HAP-1 (cell line): ENCODE results near the gene FAM3A.
"Not testable (repeated sequence)": the region's sequence is repeated elsewhere in the genome, so short reads cannot be mapped to it uniquely, and the experiment has no call there.

Experiments
- DNase-seq, 2 experiments: peaks; one replicate each; pipeline ENCODE4 v3.0.0-alpha.2; 2016 to 2020; ENCODE audit warnings: low spot score in 2 of 2
- H3K27me3 ChIP-seq: fragments of 250-450 bp; sonication (Bioruptor Pico); 2 replicates; pipeline ENCODE4 v1.5.1; 2020; ENCODE audit warnings: low read depth, mild to moderate bottlenecking, moderate library complexity
- H3K36me3 ChIP-seq: fragments of 250-450 bp; sonication (Bioruptor Pico); replicated peaks from 2 replicates; pipeline ENCODE4 v1.5.1; 2020; ENCODE audit warnings: mild to moderate bottlenecking
- H3K4me1 ChIP-seq: fragments of 250-450 bp; sonication (Bioruptor Pico); 2 replicates; pipeline ENCODE4 v1.5.1; 2020; ENCODE audit warnings: mild to moderate bottlenecking
- H3K4me3 ChIP-seq: fragments of 250-450 bp; sonication (Bioruptor Pico); 2 replicates; pipeline ENCODE4 v1.5.1; 2020; ENCODE audit warnings: mild to moderate bottlenecking, moderate library complexity
- H3K9me3 ChIP-seq: fragments of 250-450 bp; sonication (Bioruptor Pico); 2 replicates; pipeline ENCODE4 v1.5.1; 2020; ENCODE audit warnings: mild to moderate bottlenecking, moderate library complexity
- in situ Hi-C: fragments of 300-500 bp; cut with MboI; formaldehyde crosslinking; loops from 3 replicates; pipeline ENCODE4 v1.14.3; 2020; ENCODE audit warnings: low sequenced_read_pairs, inconsistent platforms, mixed read lengths

FAM3A gene

DNA sequence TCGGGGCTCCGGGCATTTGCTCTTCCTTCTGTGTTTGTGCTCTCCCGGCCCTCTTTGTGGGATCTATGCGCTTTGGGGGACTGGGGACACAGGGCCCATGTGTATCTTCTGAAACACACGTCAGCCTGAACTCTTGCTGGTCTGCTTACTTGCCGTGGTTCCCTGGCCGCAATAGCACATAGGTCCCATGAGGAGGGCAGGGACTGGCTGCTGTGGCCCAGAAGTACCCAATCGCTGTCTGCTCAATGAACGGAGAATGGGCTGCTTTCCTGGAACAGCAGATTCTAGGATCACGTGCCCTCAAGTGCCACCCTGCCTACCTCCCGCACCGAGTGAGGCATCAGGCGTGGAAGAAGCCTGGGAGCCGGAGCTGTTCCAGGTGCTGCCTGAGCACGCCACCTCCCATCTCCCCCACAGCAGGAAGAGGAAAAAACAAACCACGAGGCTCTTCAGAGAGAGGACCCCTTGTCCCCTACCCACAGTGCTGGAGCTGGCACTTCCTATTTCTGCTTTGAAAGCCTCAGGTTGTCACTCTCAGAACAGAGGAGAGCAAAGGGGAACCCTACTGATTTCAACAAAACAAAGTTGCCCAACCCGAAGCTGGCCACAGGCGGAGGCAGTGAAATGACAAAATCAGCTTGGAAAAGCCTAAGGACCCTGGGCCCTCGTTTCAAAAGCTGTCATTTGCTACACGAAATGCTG is 26.8 kb upstream of the FAM3A start:
- peaks cover 9% of the 10 kb centered on the region for H3K4me1 ChIP-seq
- no peaks in the 10 kb centered on the region for H3K27me3 ChIP-seq
- no peak overlapping the region for H3K4me3 ChIP-seq
- H3K9me3 ChIP-seq: no peaks in the 10 kb centered on the region
- in situ Hi-C loops: loop anchor here (25.0 kb wide), 4 partner anchors 181 to 1581 kb away; partner anchors contain the start of genes FLNA, IRAK1 and MECP2
- peaks cover 47% of the 10 kb centered on the region for H3K36me3 ChIP-seq
- no peak for DNase-seq

DNA sequence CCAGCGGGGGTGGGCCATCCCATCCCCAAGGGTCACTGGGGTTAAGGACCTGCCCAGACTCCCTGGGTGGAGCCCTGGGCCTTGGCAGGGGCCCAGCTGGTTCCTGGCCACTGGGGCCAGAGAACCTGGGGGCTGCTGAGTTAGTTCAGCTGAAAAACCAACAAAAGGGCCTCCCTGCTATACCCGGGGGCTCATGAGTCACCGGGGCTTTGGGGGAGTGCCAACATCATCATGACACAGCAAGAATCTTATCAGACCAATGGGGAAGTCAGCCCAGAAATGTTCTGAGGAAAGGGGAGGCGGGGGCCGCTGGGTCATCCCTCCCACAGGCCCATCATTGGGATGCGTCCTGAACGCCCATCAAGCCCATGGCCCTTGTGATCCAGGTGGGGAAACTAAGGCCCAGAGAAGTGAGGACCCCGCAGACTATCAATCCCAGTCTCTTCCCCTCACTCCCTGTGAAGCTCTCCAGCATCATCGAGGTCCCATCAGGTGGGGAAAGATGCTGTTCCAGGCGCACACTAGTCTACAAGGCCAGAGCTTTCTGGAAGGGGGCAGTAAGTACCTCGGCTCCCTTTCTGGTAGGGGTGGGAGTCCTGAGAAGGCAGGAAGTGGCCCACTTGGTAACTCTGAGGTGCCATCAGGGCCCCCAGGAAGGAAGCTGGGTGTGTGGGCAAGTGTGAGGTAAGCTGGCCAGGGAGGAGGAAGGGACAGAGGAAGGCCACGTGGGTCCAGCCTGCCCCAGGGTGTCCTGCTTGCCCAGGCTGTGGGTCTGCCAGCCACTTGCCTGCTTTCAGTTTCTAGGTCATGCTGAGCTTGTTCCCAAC is 26.1 kb upstream of the FAM3A start:
- Histone ChIP-seq H3K36me3 (peaks cover 47% of the 10 kb centered on the region), H3K27me3 (no peaks in the 10 kb centered on the region), H3K9me3 (no peaks in the 10 kb centered on the region), H3K4me1 (peaks cover 9% of the 10 kb centered on the region), H3K4me3 (no peak overlapping the region)
- in situ Hi-C loops: loop anchor here (25.0 kb wide), 4 partner anchors 180 to 1580 kb away; partner anchors contain the start of genes FLNA, IRAK1 and MECP2
- DNase-seq: no peak

DNA sequence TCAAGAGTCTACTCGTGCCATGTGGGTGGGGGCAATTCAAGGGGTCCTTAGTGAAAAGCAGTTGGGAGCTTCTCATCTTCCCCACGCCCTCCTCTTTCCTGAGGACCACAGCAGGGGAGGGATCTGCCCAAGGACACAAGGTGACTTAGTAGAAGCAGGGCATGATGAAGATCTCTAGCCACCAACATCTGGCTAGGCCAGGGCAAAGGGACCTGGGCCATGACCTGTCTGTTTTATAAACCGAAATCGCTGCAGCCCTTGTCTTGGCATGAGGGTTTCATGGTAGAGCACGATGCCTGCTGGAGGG is 25.5 kb upstream of the FAM3A start:
- peaks cover 47% of the 10 kb centered on the region for H3K36me3 ChIP-seq
- H3K4me3 ChIP-seq: no peak overlapping the region
- in situ Hi-C loops: loop anchor here (25.0 kb wide), 4 partner anchors 179 to 1579 kb away; partner anchors contain the start of genes FLNA, IRAK1 and MECP2
- H3K4me1 ChIP-seq: peaks cover 9% of the 10 kb centered on the region
- no peak for DNase-seq
- no peaks in the 10 kb centered on the region for H3K9me3 ChIP-seq
- H3K27me3 ChIP-seq: no peaks in the 10 kb centered on the region

DNA sequence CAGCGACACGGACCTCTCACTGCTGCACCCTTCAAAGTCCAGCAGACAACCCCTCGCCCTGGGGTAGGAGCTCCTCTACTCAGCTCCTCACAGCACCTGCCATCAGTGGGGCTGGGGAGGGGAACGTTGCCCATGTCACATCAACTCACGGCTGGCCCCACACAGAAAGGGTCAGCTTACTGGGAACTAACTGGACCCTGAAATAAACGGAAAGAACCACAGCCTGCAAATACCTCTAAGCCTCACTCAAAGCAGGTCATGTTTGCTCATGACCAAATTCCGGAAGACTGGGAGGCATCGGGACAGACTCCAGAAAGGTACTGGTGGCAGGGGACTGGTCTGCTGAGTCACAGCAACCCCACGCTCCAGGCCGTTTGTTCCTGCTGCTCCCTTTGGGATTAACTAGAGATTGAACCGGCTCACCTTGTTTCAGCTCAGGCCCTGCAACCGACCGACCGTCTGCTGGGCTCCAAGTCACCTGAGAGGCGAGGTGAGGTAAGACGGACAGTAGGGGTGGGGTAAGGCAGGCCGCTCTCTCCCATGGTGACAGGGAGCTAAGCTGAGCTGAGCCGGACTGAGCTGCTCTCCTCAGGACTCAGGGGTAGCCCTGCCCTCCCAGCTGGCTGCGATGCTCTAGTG is 25.0 kb upstream of the FAM3A start:
- in situ Hi-C loops: loop anchor here (25.0 kb wide), 4 partner anchors 179 to 1579 kb away; partner anchors contain the start of genes FLNA, IRAK1 and MECP2
- no peak overlapping the region for H3K4me3 ChIP-seq
- DNase-seq: no peak
- no peaks in the 10 kb centered on the region for H3K9me3 ChIP-seq
- peaks cover 6% of the 10 kb centered on the region for H3K4me1 ChIP-seq
- peaks cover 47% of the 10 kb centered on the region for H3K36me3 ChIP-seq
- H3K27me3 ChIP-seq: no peaks in the 10 kb centered on the region

DNA sequence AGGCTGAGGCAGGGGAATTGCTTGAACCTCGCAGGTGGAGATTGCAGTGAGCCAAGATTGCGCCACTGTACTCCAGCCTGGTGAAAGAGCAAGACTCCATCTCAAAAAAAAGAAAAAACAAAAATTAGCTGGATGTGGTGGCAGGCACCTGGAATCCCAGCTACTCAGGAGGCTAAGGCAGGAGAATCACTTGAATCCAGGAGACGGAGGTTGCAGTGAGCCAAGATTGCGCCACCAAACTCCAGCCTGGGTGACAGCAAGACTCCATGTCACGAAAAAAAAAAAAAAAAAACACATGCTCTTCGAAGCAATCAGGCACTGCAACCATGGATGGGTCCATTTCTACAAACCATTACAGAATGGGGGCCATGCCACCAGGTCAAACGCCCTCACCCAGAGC is 24.3 kb upstream of the FAM3A start:
- H3K36me3 ChIP-seq: peaks cover 50% of the 10 kb centered on the region
- in situ Hi-C loops: loop anchor here (25.0 kb wide), 4 partner anchors 178 to 1578 kb away; partner anchors contain the start of genes FLNA, IRAK1 and MECP2
- H3K9me3 ChIP-seq, H3K4me3 ChIP-seq, H3K4me1 ChIP-seq, H3K27me3 ChIP-seq, DNase-seq: not testable (repeated sequence)

DNA sequence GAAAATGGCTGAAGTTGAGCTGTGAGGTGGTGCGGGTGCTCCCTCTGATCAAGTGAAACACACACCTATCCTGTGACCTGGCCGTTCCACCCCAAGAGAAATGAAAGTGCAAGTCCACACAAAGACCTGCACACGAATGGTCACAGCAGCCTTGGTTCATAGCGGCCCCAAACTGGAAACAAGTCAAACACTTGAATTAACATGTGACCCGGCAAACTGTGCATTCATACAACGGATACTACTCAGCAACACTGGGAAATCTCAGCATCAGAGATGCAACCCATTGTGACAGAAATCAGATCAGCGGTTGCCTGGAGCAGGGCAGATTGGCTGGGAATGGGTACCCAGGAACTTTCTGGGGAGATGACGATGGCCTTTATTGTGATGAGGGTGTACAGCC is 23.0 kb upstream of the FAM3A start:
- in situ Hi-C loops: loop anchor here (25.0 kb wide), 4 partner anchors 177 to 1577 kb away; partner anchors contain the start of genes FLNA, IRAK1 and MECP2
- no peak for DNase-seq
- H3K36me3 ChIP-seq: peaks cover 48% of the 10 kb centered on the region
- 0 out of 2 replicates have a peak, but pooled peaks cover 2% of the 10 kb centered on the region for H3K4me1 ChIP-seq
- H3K9me3 ChIP-seq: no peaks in the 10 kb centered on the region
- no peak overlapping the region for H3K4me3 ChIP-seq
- H3K27me3 ChIP-seq: no peaks in the 10 kb centered on the region

DNA sequence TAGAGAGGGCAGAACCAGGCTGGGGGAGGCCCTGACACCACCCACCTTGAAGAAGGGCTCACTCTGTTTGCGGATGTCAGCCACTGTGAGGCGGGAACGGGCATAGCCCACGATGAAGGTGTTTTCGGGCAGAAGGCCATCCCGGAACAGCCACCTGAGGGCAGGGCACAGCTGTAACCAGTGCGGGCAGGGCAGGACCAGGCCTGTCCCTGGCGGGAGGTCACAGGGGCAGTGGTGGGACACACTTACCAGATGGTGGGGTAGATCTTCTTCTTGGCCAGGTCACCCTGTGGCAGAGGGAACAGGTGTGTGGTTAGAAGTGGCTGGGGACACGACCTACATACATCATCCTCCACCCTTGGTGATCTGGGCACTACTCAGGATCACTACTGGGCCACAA is 19.9 kb upstream of the FAM3A start:
- no peak for DNase-seq
- in situ Hi-C loops: loop anchor here (25.0 kb wide), 4 partner anchors 174 to 1574 kb away; partner anchors contain the start of genes FLNA, IRAK1 and MECP2
- H3K36me3 ChIP-seq: peaks cover 42% of the 10 kb centered on the region
- H3K4me1 ChIP-seq: no peaks in the 10 kb centered on the region
- no peak overlapping the region for H3K4me3 ChIP-seq
- H3K9me3 ChIP-seq: no peaks in the 10 kb centered on the region
- H3K27me3 ChIP-seq: no peaks in the 10 kb centered on the region

DNA sequence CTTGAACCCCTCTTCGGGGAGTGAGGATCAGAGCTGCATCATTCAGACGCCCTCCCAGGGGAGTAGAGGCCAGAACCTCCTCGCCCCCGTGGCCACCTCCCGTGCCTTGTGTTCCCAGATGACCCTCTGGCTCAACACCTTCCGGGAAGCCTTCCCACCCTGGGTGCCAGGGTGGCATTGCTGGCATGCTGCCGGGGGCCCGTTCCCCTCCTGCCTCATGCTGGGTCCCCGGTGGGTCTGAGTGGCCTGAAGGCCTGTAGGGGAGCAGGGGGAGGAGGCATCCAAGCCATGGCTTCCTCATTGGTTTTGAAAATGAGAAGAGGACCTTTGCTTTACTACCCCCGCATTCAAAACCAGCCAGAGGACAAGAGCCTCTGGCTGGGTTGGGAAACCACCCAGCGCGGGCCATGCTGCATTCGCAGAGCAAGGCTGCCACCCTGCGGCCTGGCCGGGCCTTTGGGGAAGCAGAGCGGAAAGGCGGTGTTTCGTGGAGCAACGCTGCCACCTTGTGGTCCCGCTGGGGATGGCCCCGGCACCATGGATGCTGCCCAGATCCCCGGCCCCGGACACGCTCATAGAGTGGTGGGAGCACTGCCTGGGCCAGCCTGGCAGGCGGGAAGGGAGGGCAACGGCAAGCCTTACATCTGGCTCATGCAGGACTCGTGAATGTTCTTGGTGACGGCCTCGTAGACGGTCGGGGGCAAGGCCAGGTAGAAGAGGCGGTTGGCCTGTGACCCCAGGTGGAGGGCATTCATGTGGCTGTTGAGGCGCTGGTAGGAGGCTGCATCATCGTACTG is 18.7 kb upstream of the FAM3A start:
- peak; percentile 87 to 95 for DNase-seq
- H3K4me1 ChIP-seq: no peaks in the 10 kb centered on the region
- peaks cover 41% of the 10 kb centered on the region for H3K36me3 ChIP-seq
- no peak overlapping the region for H3K4me3 ChIP-seq
- in situ Hi-C loops: loop anchor here (25.0 kb wide), 4 partner anchors 172 to 1572 kb away; partner anchors contain the start of genes FLNA, IRAK1 and MECP2
- no peaks in the 10 kb centered on the region for H3K27me3 ChIP-seq
- H3K9me3 ChIP-seq: no peaks in the 10 kb centered on the region

DNA sequence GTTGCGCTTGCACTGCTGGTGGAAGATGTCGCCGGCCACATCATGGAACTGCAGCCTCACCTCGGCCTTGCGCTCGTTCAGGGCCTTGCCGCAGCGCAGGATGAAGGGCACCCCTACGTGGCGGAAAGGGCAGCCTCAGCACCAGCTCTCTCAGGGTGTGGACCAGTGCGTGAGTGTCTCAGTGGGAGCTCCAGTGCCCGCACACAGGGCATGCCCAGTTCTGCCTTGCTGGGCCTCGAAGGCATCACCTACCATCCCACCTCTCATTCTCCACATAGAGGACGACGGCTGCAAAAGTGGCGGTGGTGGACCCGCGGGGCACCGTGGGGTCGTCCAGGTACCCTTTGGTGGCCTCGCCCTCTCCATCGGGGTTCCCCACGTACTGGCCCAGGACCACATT is 16.7 kb upstream of the FAM3A start:
- DNase-seq: no peak
- Histone ChIP-seq H3K4me3 (no peak overlapping the region), H3K27me3 (no peaks in the 10 kb centered on the region), H3K36me3 (peaks cover 41% of the 10 kb centered on the region), H3K9me3 (no peaks in the 10 kb centered on the region), H3K4me1 (no peaks in the 10 kb centered on the region)
- in situ Hi-C loops: loop anchor here (25.0 kb wide), 4 partner anchors 170 to 1570 kb away; partner anchors contain the start of genes FLNA, IRAK1 and MECP2

DNA sequence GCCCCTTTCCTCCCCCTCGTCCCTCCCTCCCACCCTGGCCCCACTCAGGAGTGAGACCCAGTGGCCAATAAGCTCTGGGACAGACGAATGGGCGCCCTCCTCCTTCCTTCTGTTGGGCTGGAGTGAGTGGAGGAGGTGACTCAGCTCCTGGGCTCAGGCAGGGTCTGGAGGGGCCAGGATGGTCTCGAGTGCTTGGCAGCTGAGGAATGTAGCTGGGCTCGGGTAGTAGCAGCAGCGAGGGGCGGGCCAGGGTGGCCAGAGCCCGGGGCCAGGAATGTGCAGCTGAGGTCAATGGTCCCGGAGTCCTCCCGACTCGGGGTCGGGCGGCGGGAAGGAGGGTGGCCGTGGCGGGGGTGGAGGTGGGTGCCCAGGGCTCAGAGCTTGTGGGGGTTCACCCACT is 15.6 kb upstream of the FAM3A start:
- in situ Hi-C loops: loop anchor here (25.0 kb wide), 4 partner anchors 169 to 1569 kb away; partner anchors contain the start of genes FLNA, IRAK1 and MECP2
- Histone ChIP-seq H3K27me3 (no peaks in the 10 kb centered on the region), H3K9me3 (no peaks in the 10 kb centered on the region), H3K36me3 (peaks cover 41% of the 10 kb centered on the region), H3K4me3 (no peak overlapping the region), H3K4me1 (peaks cover 8% of the 10 kb centered on the region)
- DNase-seq: no peak

DNA sequence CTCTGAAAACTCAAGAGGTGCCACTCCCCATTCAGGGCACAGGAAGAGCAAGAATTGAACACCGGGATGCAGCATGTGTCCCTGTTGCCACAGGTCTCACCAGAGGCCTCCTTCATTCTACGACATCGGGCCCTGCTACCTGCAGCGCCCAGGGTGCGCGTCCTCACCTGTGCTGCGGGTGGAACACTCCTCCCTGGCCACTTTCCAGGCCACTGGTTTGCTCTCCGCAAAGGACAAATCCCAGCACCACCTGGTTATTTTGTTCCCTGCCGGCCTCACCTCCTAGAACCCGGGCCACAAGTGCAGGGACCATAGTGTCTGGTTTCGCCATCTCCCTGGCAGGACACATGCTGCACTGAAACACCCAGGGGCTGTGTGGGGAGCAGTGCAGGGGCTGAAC is 14.3 kb upstream of the FAM3A start:
- no peak for DNase-seq
- peaks cover 36% of the 10 kb centered on the region for H3K36me3 ChIP-seq
- H3K4me1 ChIP-seq: peaks cover 8% of the 10 kb centered on the region
- no peaks in the 10 kb centered on the region for H3K27me3 ChIP-seq
- H3K4me3 ChIP-seq: no peak overlapping the region
- in situ Hi-C loops: loop anchor here (25.0 kb wide), 4 partner anchors 168 to 1568 kb away; partner anchors contain the start of genes FLNA, IRAK1 and MECP2
- no peaks in the 10 kb centered on the region for H3K9me3 ChIP-seq

DNA sequence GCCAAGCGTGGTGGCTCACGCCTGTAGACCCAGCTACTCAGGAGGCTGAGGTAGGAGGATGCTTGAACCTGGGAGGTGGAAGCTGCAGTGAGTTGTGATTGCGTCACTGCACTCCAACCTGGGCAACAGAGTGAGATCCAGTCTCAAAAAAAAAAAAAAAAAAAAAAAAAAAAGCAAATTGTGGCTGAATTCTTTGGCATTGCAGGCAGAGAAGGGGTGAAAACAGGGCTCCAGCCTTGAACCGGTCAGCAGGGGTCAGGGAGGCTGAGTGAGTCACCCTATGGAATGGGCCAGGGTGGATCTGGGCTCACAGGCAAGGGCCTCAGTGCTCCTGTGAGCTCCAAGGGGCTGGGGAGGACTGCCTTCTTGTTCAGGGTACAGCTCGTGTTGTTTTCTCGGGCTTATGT is 13.2 kb upstream of the FAM3A start:
- Histone ChIP-seq H3K27me3 (no peaks in the 10 kb centered on the region), H3K4me1 (peaks cover 8% of the 10 kb centered on the region), H3K9me3 (no peaks in the 10 kb centered on the region), H3K36me3 (peaks cover 27% of the 10 kb centered on the region), H3K4me3 (no peak overlapping the region)
- in situ Hi-C loops: loop anchor here (25.0 kb wide), 4 partner anchors 167 to 1567 kb away; partner anchors contain the start of genes FLNA, IRAK1 and MECP2
- DNase-seq: no peak
